Measurements from ENCODE around the gene LRRC32. TPM values are rescaled to one million over a fixed set of nuclear protein-coding genes. Genes with fewer than 3 reads are reported as not detected.

The LRRC32 gene
- total and polyA plus RNA-seq, 2 experiments from 2014 or later: 0.42 to 0.58 TPM

GRCh38 chr11:76610871-76611475 lies 59.6 kb downstream of the LRRC32 start:
- TF ChIP-seq NANOG (IDR thresholded peaks at IDR 0.05; ENCODE audit: borderline replicate concordance): no peak
- no peak for TF ChIP-seq STAT1 (IDR thresholded peaks at IDR 0.05; ENCODE audit: unreplicated experiment)
- TF ChIP-seq EZH2phosphoT487 (IDR thresholded peaks at IDR 0.05; ENCODE audit: unreplicated experiment): no peak
- TF ChIP-seq ETS1 (IDR thresholded peaks at IDR 0.05): no peak
- no peak for TF ChIP-seq EZH2 (IDR thresholded peaks at IDR 0.05; ENCODE audit: low read depth, unreplicated experiment)
- TF ChIP-seq REST (IDR thresholded peaks at IDR 0.05; ENCODE audit: unreplicated experiment): no peak
- no peak for TF ChIP-seq CREB1 (CRISPR knock-in tag; IDR thresholded peaks at IDR 0.05; ENCODE audit: low read depth)
- no peak for TF ChIP-seq ZNF462 (CRISPR knock-in tag; IDR thresholded peaks at IDR 0.05)
- no peak for TF ChIP-seq ZNF114 (CRISPR knock-in tag; IDR thresholded peaks at IDR 0.05)
- TF ChIP-seq ZNF331 (CRISPR knock-in tag; IDR thresholded peaks at IDR 0.05; ENCODE audit: low read depth): no peak
- no peak for TF ChIP-seq JUNB (IDR thresholded peaks at IDR 0.05; ENCODE audit: unreplicated experiment)
- no peak for TF ChIP-seq CTCF (conservative IDR thresholded peaks at IDR 0.05; ENCODE audit: low read depth in 2 of 2)
- no peak for TF ChIP-seq POLR2AphosphoS5 (IDR thresholded peaks at IDR 0.05; ENCODE audit: low read depth)
- Mint-ChIP-seq H3K4me3 (no peak overlapping the region), H3K9me3 (peaks cover 9% of the 10 kb centered on the region), H3K36me3 (ENCODE audit: low read depth) (peaks cover 14% of the 10 kb centered on the region), H3K27me3 (ENCODE audit: insufficient read depth, low read depth, poor library complexity) (peaks cover 17% of the 10 kb centered on the region), H3K27ac (no peak overlapping the region), H3K4me1 (peaks cover 22% of the 10 kb centered on the region)
- no peaks in the 10 kb centered on the region for H3K79me2 ChIP-seq (replicated peaks; ENCODE audit: insufficient read depth)
- no peaks in the 10 kb centered on the region for H4K20me1 ChIP-seq (replicated peaks; ENCODE audit: insufficient read depth)
- H3K27ac ChIP-seq (ENCODE audit: low read depth): no peak overlapping the region
- no peak overlapping the region for H3K4me2 ChIP-seq
- H2AFZ ChIP-seq: 0 out of 2 replicates have a peak overlapping the region, but pooled peaks have one; percentile 52
- ATAC-seq (peak; percentile 36), DNase-seq (ENCODE audit: low spot score) (no peak)
- H3F3A ChIP-seq (replicated peaks; ENCODE audit: low read depth): no peaks in the 10 kb centered on the region
- no peaks in the 10 kb centered on the region for H3K36me3 ChIP-seq (ENCODE audit: insufficient read depth)
- no peaks in the 10 kb centered on the region for H3K9me2 ChIP-seq (ENCODE audit: insufficient read depth)
- no peaks in the 10 kb centered on the region for H3K4me1 ChIP-seq (ENCODE audit: insufficient read depth)
- no peak overlapping the region for H3K4me3 ChIP-seq
- H3K27me3 ChIP-seq (ENCODE audit: insufficient read depth): no peaks in the 10 kb centered on the region
